ENCODE measurements around the gene SAMD5. TPM values are rescaled to one million over a fixed set of nuclear protein-coding genes. Genes with fewer than 3 reads are reported as not detected.

SAMD5 gene
- total and polyA plus RNA-seq, 2 experiments from 2014 or later: not detected

- H4K20me1 ChIP-seq (ENCODE audit: insufficient read depth): no peaks in the 10 kb centered on the region
- no peaks in the 10 kb centered on the region for H3K79me2 ChIP-seq (ENCODE audit: insufficient read depth)
- no peaks in the 10 kb centered on the region for H3K27me3 ChIP-seq (replicated peaks; ENCODE audit: insufficient read depth)
- no peak overlapping the region for H3K4me3 ChIP-seq
- H3F3A ChIP-seq (ENCODE audit: insufficient read depth): no peaks in the 10 kb centered on the region
- no peak for DNase-seq
- H3K9ac ChIP-seq: no peak overlapping the region
- TF ChIP-seq EZH2phosphoT487 (IDR thresholded peaks at IDR 0.05; ENCODE audit: insufficient read depth, low read depth) (no peak), EZH2 (IDR thresholded peaks at IDR 0.05; ENCODE audit: insufficient read depth, poor library complexity, severe bottlenecking) (no peak)
- 4 to 9% methylated on average over 2 of the region's 2 CpGs for WGBS, 2 experiments (ENCODE audit: low coverage in 1 of 2, low lambda C conversion rate in 2 of 2, missing lambda C conversion rate in 2 of 2)
- no peaks in the 10 kb centered on the region for H3K36me3 ChIP-seq (ENCODE audit: low read depth)
- no peaks in the 10 kb centered on the region for H3K9me3 ChIP-seq (ENCODE audit: low read depth)
- no peaks in the 10 kb centered on the region for H3K4me1 ChIP-seq (ENCODE audit: insufficient read depth)
- no peak overlapping the region for H3K4me2 ChIP-seq (ENCODE audit: unreplicated experiment)
- no peak overlapping the region for H2AFZ ChIP-seq
- H3K27ac ChIP-seq: no peak overlapping the region
- in situ Hi-C loops (cut with MboI): no loop called here
- no peaks in the 10 kb centered on the region for H3K9me2 ChIP-seq (ENCODE audit: insufficient read depth)
Observed at GRCh38 chr6:147467886-147468285, 40.6 kb upstream of the SAMD5 start.

GRCh38 chr6:147468634-147469033 is 39.9 kb upstream of the SAMD5 start:
- H3K4me3 ChIP-seq: no peak overlapping the region
- H4K20me1 ChIP-seq (ENCODE audit: insufficient read depth): no peaks in the 10 kb centered on the region
- H3K27me3 ChIP-seq (replicated peaks; ENCODE audit: insufficient read depth): no peaks in the 10 kb centered on the region
- no peak overlapping the region for H2AFZ ChIP-seq
- H3F3A ChIP-seq (ENCODE audit: insufficient read depth): no peaks in the 10 kb centered on the region
- H3K27ac ChIP-seq: no peak overlapping the region
- no peaks in the 10 kb centered on the region for H3K36me3 ChIP-seq (ENCODE audit: low read depth)
- WGBS, 2 experiments (ENCODE audit: low coverage in 1 of 2, low lambda C conversion rate in 2 of 2, missing lambda C conversion rate in 2 of 2): 3 to 7% methylated on average over 2 of the region's 2 CpGs
- TF ChIP-seq EZH2 (IDR thresholded peaks at IDR 0.05; ENCODE audit: insufficient read depth, poor library complexity, severe bottlenecking): no peak
- TF ChIP-seq EZH2phosphoT487 (IDR thresholded peaks at IDR 0.05; ENCODE audit: insufficient read depth, low read depth): no peak
- no peaks in the 10 kb centered on the region for H3K4me1 ChIP-seq (ENCODE audit: insufficient read depth)
- no peak for DNase-seq
- H3K9me3 ChIP-seq (ENCODE audit: low read depth): no peaks in the 10 kb centered on the region
- in situ Hi-C loops (cut with MboI): no loop called here
- no peak overlapping the region for H3K9ac ChIP-seq
- no peaks in the 10 kb centered on the region for H3K79me2 ChIP-seq (ENCODE audit: insufficient read depth)
- no peaks in the 10 kb centered on the region for H3K9me2 ChIP-seq (ENCODE audit: insufficient read depth)
- no peak overlapping the region for H3K4me2 ChIP-seq (ENCODE audit: unreplicated experiment)

- in situ Hi-C loops (cut with MboI): no loop called here
- 22 to 27% methylated on average over 2 of the region's 2 CpGs for WGBS, 2 experiments (ENCODE audit: low coverage in 1 of 2, low lambda C conversion rate in 2 of 2, missing lambda C conversion rate in 2 of 2)
Observed at GRCh38 chr6:147479857-147480256, 28.6 kb upstream of the SAMD5 start.

GRCh38 chr6:147486683-147487082 is 21.8 kb upstream of the SAMD5 start:
- TF ChIP-seq EZH2phosphoT487 (IDR thresholded peaks at IDR 0.05; ENCODE audit: insufficient read depth, low read depth) (no peak), EZH2 (IDR thresholded peaks at IDR 0.05; ENCODE audit: insufficient read depth, poor library complexity, severe bottlenecking) (no peak)
- H2AFZ ChIP-seq: no peak overlapping the region
- no peaks in the 10 kb centered on the region for H3K27me3 ChIP-seq (replicated peaks; ENCODE audit: insufficient read depth)
- no peak overlapping the region for H3K27ac ChIP-seq
- H3K79me2 ChIP-seq (ENCODE audit: insufficient read depth): no peaks in the 10 kb centered on the region
- no peaks in the 10 kb centered on the region for H3K36me3 ChIP-seq (ENCODE audit: low read depth)
- no peaks in the 10 kb centered on the region for H3K9me3 ChIP-seq (ENCODE audit: low read depth)
- no peaks in the 10 kb centered on the region for H3K4me1 ChIP-seq (ENCODE audit: insufficient read depth)
- no peak overlapping the region for H3K9ac ChIP-seq
- H3K4me3 ChIP-seq: no peak overlapping the region
- no peak overlapping the region for H3K4me2 ChIP-seq (ENCODE audit: unreplicated experiment)
- no peak for DNase-seq
- in situ Hi-C loops (cut with MboI): no loop called here
- H4K20me1 ChIP-seq (ENCODE audit: insufficient read depth): no peaks in the 10 kb centered on the region
- no peaks in the 10 kb centered on the region for H3F3A ChIP-seq (ENCODE audit: insufficient read depth)
- H3K9me2 ChIP-seq (ENCODE audit: insufficient read depth): no peaks in the 10 kb centered on the region

More at GRCh38 chr6:147479857-147480256, 28.6 kb upstream of the SAMD5 start:
- Histone ChIP-seq H3K27ac (no peak overlapping the region), H4K20me1 (ENCODE audit: insufficient read depth) (no peaks in the 10 kb centered on the region), H3K4me2 (ENCODE audit: unreplicated experiment) (no peak overlapping the region), H3F3A (ENCODE audit: insufficient read depth) (no peaks in the 10 kb centered on the region), H3K9ac (no peak overlapping the region), H3K9me3 (ENCODE audit: low read depth) (no peaks in the 10 kb centered on the region), H3K9me2 (ENCODE audit: insufficient read depth) (no peaks in the 10 kb centered on the region), H3K4me3 (no peak overlapping the region), H3K27me3 (replicated peaks; ENCODE audit: insufficient read depth) (no peaks in the 10 kb centered on the region), H2AFZ (no peak overlapping the region), H3K4me1 (ENCODE audit: insufficient read depth) (no peaks in the 10 kb centered on the region), H3K36me3 (ENCODE audit: low read depth) (no peaks in the 10 kb centered on the region), H3K79me2 (ENCODE audit: insufficient read depth) (no peaks in the 10 kb centered on the region)
- no peak for TF ChIP-seq EZH2 (IDR thresholded peaks at IDR 0.05; ENCODE audit: insufficient read depth, poor library complexity, severe bottlenecking)
- no peak for TF ChIP-seq EZH2phosphoT487 (IDR thresholded peaks at IDR 0.05; ENCODE audit: insufficient read depth, low read depth)
- DNase-seq: no peak

- Histone ChIP-seq H3K36me3 (ENCODE audit: low read depth) (no peaks in the 10 kb centered on the region), H3K27me3 (replicated peaks; ENCODE audit: insufficient read depth) (no peaks in the 10 kb centered on the region), H3K4me3 (no peak overlapping the region), H3F3A (ENCODE audit: insufficient read depth) (no peaks in the 10 kb centered on the region), H3K9me3 (ENCODE audit: low read depth) (no peaks in the 10 kb centered on the region), H3K4me1 (ENCODE audit: insufficient read depth) (no peaks in the 10 kb centered on the region), H3K27ac (no peak overlapping the region), H3K9ac (no peak overlapping the region), H3K79me2 (ENCODE audit: insufficient read depth) (no peaks in the 10 kb centered on the region), H3K4me2 (ENCODE audit: unreplicated experiment) (no peak overlapping the region), H2AFZ (no peak overlapping the region), H3K9me2 (ENCODE audit: insufficient read depth) (no peaks in the 10 kb centered on the region), H4K20me1 (ENCODE audit: insufficient read depth) (no peaks in the 10 kb centered on the region)
- in situ Hi-C loops (cut with MboI): no loop called here
- WGBS, 2 experiments (ENCODE audit: low coverage in 1 of 2, low lambda C conversion rate in 2 of 2, missing lambda C conversion rate in 2 of 2): 24 to 28% methylated on average over 1 of the region's 1 CpG
- DNase-seq: no peak
- TF ChIP-seq EZH2 (IDR thresholded peaks at IDR 0.05; ENCODE audit: insufficient read depth, poor library complexity, severe bottlenecking): no peak
- no peak for TF ChIP-seq EZH2phosphoT487 (IDR thresholded peaks at IDR 0.05; ENCODE audit: insufficient read depth, low read depth)
Observed at GRCh38 chr6:147497472-147497871, 11.0 kb upstream of the SAMD5 start.
